T-helper 22 cell (primary cell): ENCODE measurements around the gene MED16.

Experiments used
- DNase-seq: peaks from one replicate; pipeline ENCODE4 v3.0.0-alpha.2; 2020; ENCODE audit warnings: low read depth

MED16 gene, protein sequence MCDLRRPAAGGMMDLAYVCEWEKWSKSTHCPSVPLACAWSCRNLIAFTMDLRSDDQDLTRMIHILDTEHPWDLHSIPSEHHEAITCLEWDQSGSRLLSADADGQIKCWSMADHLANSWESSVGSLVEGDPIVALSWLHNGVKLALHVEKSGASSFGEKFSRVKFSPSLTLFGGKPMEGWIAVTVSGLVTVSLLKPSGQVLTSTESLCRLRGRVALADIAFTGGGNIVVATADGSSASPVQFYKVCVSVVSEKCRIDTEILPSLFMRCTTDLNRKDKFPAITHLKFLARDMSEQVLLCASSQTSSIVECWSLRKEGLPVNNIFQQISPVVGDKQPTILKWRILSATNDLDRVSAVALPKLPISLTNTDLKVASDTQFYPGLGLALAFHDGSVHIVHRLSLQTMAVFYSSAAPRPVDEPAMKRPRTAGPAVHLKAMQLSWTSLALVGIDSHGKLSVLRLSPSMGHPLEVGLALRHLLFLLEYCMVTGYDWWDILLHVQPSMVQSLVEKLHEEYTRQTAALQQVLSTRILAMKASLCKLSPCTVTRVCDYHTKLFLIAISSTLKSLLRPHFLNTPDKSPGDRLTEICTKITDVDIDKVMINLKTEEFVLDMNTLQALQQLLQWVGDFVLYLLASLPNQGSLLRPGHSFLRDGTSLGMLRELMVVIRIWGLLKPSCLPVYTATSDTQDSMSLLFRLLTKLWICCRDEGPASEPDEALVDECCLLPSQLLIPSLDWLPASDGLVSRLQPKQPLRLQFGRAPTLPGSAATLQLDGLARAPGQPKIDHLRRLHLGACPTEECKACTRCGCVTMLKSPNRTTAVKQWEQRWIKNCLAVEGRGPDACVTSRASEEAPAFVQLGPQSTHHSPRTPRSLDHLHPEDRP

DNA sequence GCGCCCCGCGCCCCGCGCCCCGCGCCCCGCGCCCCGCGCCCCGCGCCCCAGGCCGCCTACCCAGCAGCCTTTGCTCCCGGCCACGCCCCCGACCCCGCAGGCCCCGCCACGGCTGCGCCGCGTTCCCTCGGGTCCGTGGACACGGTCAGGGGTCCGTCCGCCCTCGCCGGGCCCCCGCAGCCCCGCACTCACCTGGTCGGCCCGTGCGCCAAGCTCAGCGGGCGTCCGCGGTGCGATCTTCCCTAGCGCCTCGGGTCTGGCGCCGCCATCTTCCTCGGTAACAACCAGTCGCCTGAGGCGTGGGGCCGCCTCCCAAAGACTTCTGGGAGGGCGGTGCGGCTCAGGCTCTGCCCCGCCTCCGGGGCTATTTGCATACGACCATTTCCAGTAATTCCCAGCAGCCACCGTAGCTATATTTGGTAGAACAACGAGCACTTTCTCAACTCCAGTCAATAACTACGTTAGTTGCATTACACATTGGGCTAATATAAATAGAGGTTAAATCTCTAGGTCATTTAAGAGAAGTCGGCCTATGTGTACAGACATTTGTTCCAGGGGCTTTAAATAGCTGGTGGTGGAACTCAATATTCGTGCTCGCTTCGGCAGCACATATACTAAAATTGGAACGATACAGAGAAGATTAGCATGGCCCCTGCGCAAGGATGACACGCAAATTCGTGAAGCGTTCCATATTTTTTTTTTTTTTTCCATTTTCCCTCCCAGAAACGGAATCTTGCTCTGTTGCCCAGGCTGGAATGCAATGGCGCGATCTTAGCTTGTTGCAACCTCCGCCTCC is at the start of gene MED16, which contains the start of gene RNU6-9:
MED16 (minus strand) TSS at position 294 of the 796 bp plus-strand sequence. CDS start 2,056 bp downstream, outside the sequence.
RNU6-9 (plus strand) TSS at position 591 of the 796 bp plus-strand sequence.
- peak; percentile 85 for DNase-seq

DNA sequence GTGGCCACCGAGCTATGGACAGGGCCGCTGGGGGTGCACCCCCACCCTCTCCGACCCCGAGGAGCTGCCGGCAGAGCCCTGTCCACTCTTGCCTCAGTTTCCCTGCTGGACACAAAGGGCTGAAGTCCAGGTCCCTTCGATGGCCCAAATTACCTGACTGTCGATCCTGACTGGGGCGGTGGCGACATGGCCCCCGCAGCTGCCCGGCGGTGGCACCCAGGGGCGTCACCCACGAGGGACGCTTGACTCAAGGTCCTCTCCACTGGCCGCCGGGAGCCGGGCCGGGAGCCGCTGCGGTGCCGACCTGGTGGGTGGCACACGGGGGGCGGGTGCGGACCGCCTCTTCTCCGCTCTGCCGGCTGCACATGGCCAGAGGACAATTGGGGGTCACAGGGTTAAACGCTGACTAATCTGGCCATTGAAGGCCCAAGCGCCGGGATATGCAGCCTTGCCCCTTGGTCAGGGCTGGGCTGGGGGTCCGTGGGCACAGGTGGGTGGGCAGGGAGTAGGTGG is 49.2 kb upstream of the MED16 start:
- DNase-seq = no peak

DNA sequence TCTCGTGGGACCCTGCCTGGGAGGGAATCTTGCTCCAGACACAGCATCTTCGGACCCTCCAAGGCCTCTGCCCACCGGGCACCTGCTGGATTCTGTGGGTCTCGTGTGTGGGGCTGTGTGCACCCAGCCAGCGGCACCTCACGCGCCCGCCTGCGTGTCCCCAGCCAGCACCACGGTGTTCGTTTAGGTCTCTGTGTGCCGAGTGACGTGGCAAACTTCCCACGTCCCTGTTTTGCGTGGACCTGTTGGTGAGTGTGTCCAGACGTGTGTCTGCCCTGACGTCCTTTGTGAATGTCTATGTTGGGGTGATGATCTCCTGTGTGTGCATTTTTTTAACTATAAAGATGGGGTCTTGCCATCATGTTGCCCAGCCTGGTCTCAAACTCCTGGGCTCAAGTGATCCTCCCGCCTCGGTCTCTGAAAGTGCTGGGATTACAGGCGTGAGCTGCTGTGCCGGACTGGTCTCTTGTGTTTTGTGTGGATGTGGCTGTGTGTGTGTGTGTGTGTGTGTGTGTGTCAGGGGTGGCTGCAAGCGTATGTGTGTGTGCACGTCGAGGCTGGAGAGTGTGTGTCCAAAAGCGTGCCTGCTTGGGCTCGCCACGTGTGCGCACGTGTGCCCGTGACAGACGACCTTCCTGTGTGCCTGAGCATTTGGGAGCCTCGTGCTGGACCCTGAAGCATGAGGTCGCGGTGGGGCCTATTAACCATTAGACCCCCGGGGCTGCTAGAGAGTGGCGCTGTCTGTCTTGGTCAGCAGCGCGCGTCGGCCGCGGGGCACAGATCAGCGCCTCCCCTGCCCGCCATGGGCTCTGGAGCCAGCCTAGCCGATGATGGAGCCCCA is 48.5 kb upstream of the MED16 start:
- no peak for DNase-seq

- peak; percentile 75 for DNase-seq
Measured at GRCh38 chr19:940591-941291, 47.8 kb upstream of the MED16 start.

- no peak for DNase-seq
Measured at GRCh38 chr19:939922-940321, 46.9 kb upstream of the MED16 start.

DNA sequence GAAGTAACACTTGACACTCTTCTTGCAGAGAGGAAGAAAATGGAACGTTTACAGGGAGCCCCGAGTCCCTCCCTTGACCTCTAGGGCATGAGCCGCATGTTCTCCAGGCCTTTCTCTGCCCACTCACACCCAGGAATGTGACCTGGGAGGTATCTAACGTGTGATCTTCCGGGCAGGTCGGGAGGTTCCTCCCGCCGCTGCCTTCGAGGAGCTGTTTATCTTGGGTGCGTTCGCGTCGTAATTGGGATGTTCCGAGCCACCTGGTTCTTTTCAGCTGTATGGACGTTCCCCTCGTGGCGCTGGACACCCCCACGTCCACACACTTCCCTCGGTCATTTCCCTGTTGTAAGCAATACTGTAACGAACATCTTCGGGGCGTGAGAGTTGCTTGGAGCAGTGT is 46.5 kb upstream of the MED16 start:
- no peak for DNase-seq

DNA sequence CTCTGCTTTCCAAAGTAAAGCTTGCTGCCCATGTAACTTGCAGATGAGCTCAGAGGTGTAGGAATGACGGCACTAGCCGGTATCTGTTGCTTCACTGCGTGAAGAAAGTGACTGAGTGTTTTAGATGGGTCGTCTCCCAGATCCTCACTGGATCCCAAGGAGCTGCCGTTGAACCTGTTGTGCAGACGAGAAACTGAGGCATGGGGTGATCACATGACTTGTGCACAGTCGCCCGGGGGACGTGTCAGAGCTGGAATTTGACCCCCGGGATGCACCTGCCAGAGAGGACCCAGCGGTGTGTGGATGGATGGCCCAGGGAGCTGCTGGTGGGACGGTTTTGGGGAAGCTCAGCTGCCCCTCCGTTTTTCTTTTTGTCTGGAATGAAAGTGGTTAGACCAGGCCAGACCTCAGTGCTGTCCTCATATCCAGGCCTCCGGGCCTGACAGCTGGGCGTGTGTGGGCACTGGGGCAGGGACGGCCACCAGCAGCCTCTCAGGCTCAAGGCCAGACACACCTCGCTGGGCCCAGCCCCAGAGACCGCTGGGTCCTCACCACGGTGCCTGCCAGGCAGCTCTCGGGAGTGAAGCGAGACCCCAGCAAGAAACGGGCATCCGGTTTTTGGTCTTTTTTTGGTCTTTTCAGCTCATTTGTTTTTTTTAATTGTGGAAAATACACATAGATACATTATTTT is 45.4 kb upstream of the MED16 start:
- no peak for DNase-seq

- DNase-seq = no peak
Measured at GRCh38 chr19:937259-937694, 44.3 kb upstream of the MED16 start.

DNA sequence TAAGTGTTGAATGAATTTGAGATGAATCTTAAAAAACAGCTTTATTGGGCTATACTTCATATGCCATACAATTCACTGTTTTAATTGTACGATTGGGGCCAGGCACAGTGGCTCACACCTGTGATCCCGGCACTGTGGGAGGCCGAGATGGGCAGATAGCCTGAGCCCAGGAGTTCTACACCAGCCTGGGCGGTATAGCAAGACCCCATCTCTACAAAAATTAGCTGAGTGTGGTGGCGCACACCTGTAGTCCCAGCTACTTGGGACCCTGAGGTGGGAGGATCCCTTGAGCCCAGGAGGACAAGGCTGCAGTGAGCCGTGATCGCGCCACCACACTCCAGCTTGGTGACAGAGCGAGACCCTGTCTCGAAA is 43.2 kb upstream of the MED16 start:
- DNase-seq = no peak

DNA sequence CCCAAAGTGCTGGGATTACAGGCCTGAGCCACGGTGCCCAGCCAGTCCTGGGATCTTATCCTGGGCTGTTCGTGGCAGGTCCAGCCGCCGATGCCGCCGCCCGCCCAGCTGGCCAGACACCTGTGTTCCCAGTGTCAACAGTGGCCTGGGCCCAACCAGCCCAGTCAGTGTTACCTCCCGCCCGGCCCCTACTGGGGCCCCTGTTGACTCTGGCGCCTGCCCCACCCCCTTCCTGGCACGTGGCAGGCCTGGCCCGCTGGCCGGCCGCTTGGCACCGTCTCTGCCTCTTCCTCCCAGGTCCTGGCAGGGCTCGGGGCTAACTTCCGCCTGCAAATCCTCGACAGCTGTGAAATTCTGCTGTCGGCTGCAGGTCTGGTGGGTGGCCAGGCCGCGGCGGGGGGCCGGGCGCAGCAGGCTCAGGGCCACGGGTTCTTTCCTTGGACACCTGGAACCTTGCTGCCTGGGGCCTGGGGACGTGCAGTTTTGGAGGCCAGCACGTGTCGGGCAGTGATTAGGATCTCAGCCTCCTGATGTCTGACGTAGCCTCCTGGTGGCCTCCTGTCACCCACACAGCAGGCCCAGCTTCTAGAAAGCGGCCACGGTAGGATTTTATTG is 42.0 kb upstream of the MED16 start:
- DNase-seq = no peak

DNA sequence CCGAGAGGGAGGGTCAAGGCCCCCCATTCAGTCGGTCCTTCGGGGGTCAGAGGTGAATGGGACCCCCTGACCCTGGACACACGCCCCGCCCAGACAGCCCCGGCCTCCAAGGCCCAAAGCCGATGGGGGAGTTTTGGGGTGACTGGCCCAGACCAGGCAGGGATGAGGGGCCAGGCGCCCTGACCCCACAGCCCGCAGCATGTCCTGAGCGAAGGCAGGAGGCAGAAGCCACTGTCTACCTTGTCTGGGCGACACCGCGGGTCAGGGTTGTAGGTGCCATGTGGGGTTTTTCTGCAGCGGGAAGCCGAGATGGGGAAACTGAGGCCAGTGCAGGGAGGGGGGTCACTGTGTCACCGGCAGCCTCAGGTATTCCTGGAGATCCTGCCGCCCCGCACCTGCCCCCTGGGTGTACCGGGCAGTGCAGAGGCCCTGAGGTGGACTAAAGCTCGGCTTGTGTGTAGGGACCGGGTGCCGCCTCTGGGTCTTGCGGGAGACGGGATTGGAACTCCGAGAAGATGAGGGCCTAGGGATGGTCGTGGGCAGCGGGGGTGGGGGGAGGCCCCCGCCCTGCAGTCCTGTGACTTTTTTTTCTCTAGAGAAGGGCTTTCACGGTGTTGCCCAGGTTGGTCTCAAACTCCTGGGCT is 41.3 kb upstream of the MED16 start:
- DNase-seq = no peak

GRCh38 chr19:933553-933882 is 40.5 kb upstream of the MED16 start:
- no peak for DNase-seq

DNA sequence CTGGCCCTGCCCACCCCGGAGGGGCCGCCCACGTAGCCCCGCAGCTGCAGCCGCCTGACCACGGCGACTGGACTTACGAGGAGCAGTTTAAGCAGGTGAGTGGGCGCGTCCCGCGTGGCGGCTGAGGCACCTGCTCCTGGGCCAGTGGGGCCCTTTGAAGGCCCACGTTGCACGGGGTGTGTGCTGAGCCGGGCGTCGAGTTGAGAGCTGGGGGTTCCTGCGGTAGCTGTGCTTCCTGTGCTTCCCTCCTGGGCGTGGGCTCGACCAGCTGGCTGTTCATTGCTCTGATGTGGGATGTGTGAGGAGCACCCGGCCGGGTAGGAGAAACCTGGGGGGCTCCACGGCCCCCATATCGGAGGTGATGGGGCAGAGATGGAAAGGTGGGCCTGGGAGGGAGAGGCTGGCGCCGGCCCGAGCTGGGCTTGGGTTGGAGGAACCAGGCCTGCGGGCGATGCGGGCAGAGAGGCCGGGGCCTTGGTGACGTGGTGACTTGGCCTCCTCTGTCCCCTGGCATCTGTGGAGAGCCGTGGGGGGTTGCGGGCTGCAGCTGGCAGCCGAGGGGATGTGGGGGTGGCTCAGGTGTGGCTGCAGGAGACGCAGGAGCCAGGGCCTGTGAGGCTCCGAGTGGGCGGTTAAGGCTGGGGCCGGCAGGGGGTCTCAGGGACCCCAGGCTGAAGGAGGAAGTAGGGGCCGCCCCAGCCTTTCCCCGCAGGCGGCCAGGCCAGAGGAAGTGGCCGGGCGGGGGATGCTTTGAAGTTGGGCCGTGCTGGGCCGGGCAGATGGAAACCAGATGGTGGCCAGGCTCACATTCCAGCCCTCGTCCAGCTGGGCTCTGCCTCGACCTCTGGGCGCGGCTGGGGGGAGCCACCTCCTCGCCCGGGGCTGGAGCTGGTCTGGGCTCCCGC is 39.9 kb upstream of the MED16 start:
- no peak for DNase-seq

- no peak for DNase-seq
Measured at GRCh38 chr19:931860-932647, 39.1 kb upstream of the MED16 start.

DNA sequence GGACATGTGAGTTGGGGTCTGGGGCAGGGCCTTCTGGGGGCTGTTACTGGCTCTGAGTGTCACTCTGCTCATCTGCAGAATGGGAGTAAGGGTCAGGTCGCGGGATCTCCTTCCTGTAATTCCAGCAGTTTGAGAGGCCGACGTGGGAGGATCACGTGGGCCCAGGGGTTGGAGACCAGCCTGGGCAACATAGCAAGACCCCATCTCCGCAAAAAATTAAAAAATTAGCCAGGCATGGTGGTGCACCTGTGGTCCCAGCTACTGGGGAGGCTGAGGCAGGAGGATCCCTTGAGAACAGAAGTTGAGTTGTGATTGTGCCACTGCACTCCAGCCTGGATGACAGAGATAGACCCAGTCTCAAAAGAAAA is 36.9 kb upstream of the MED16 start:
- no peak for DNase-seq

DNA sequence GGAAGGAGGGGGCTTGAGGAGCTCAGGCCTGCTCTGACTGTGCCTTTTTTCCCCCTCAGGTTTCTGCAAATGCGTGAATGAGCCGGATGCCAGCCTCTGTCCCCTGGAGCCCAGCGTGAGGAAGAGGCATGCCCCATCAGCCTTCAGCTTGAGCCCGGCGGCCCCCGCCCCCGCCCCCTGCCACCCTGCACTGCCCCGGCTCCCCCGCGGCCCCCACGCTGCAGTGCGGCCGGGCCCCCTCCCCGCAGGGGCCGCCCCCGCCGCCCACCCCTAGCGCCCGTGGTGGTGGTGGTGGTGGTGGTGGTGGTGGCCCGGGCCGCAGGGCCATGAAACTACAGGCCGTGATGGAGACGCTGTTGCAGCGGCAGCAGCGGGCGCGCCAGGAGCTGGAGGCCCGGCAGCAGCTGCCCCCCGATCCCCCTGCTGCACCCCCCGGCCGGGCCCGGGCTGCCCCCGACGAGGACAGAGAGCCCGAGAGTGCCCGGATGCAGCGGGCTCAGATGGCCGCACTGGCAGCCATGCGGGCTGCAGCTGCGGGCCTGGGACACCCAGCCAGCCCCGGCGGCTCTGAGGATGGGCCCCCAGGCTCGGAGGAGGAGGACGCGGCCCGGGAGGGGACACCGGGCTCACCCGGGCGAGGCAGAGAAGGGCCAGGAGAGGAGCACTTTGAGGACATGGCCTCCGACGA is 36.4 kb upstream of the MED16 start:
- no peak for DNase-seq
